GM10266 (cell line): ENCODE measurements around the gene WFDC11.
"Not testable (repeated sequence)": the region's sequence is repeated elsewhere in the genome, so short reads cannot be mapped to it uniquely, and the experiment has no call there.

Experiments used
- DNase-seq: peaks from one replicate; pipeline ENCODE4 v3.0.0; 2012; ENCODE audit errors: extremely low spot score
- CTCF ChIP-seq: IDR thresholded peaks from 2 replicates; pipeline ENCODE4 v1.5.1; 2012; ENCODE audit warnings: mild to moderate bottlenecking, low read depth; ENCODE audit not compliant: control insufficient read depth, insufficient read depth; ENCODE audit errors: missing control alignments

Gene WFDC11

GRCh38 chr20:45670139-45670538, at the start of gene WFDC11:
Gene WFDC11, minus strand, starts transcription at chr20:45670239. Its CDS starts 19,639 bp downstream, at chr20:45650600.
- TF ChIP-seq CTCF = no peak

GRCh38 chr20:45716141-45716688, 46.2 kb upstream of the WFDC11 start:
- DNase-seq = not testable (repeated sequence)

More at GRCh38 chr20:45670139-45670538, at the start of gene WFDC11:
- DNase-seq = no peak

GRCh38 chr20:45704969-45705637, 35.1 kb upstream of the WFDC11 start, which contains the start of gene WFDC10B:
Gene WFDC10B, minus strand, starts transcription at chr20:45705019. Its CDS starts 19,027 bp downstream, at chr20:45685992.
- DNase-seq = no peak
- TF ChIP-seq CTCF = no peak

GRCh38 chr20:45701873-45702272, 31.8 kb upstream of the WFDC11 start, which contains the start of gene WFDC13:
Gene WFDC13, plus strand, starts transcription at chr20:45702038. Its CDS starts 86 bp downstream, at chr20:45702124.
- DNase-seq = no peak
- no peak for TF ChIP-seq CTCF

GRCh38 chr20:45701104-45701503, 31.1 kb upstream of the WFDC11 start:
- DNase-seq = no peak
- no peak for TF ChIP-seq CTCF

GRCh38 chr20:45695496-45695895, 25.5 kb upstream of the WFDC11 start:
- DNase-seq = no peak
- TF ChIP-seq CTCF = no peak

- not testable (repeated sequence) for DNase-seq
Measured at GRCh38 chr20:45693346-45693745, 23.3 kb upstream of the WFDC11 start.

GRCh38 chr20:45685896-45686295, 15.9 kb upstream of the WFDC11 start:
- TF ChIP-seq CTCF = no peak
- DNase-seq = no peak
